SKM-1 (cell line): ENCODE measurements around the gene SUSD4.
"Not testable (repeated sequence)": the region's sequence is repeated elsewhere in the genome, so short reads cannot be mapped to it uniquely, and the experiment has no call there.

Source experiments
- DNase-seq: peaks from one replicate; lab custom pipeline; 2025; ENCODE audit not compliant: unreplicated experiment; lab: John Stamatoyannopoulos, UW

The SUSD4 gene

DNA sequence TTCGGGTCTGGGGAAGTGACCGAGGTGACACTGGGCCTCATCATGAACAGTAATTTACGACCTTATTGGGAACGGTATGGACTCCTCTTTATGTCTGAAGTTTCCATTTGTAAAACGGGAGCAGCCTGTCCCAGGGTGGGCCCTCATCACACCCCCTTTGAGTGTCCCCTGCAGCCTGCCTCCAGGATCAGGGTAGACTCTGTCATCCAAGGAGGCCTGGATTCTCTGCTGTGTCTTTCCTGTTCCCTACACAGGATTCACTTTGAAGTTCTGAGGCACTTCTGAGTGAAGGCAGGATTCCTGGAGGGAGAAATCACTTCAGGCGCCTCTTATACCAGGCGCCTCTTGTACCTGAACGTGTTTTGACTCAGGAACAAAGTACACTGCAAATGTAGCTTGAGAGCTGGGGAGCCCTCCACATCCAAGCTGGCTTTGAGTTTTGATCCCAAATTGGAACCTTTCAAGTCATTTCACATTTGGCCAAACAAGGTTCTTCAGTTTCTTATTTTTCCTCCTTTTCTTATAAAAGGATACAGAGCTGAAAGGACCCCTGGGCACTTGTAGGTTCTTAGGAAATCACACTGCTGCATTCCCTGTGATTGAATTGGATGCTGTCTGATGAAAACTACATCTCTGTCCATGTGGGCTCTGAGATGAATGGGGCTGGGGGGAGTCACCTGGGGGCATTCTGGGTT lies 106.0 kb downstream of the SUSD4 start:
- DNase-seq: no peak

DNA sequence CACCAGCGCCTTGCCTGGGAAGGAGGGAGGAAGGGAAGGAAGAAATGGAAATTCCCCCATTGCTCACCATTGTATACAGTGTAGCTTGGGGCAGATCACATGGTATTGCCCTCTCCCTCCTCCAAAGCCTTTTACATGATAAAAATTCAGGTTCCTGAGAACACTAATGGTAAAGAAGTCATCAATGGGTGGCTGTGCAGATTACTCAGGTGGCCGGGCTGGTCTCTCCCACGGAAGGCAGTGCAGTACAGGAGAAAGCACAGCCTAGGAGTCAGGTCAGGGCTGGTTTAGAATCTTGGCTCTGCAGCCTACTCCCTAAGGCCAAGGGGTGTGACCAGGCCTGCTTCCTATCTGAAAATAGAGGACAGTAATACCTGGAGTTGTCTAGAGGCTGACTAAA lies 107.9 kb downstream of the SUSD4 start:
- DNase-seq: no peak

DNA sequence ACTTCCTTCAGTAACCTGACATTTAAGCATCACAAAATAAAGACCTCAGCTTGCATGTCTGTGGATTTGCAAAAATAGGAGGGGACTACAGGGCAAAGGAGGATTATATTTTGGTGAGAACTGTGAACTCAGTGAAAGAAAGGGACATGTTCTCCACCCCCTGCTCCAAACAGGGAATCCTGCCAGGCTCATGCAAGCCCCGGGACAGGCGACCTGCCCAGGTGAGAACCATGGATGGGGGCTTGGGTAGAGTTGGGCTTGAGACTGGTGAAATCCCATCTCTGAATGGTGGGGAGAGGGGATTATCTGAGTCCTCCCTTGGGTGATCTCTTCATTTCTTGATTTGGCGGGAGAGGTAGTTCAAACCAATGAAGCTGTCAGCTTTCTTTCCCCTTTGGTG lies 110.1 kb downstream of the SUSD4 start:
- DNase-seq: no peak

DNA sequence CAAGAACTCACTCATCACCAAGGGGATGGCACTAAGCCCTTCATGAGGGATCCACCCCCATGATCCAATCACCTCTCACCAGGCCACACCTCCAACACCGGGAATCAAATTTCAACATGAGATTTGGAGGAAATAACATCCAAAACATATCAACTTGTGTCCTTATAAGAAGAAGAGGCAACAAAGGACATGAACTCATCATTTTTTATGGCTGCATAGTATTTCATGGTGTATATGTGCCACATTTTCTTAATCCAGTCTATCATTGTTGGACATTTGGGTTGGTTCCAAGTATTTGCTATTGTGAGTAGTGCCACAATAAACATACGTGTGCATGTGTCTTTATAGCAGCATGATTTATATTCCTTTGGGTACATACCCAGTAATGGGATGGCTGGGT lies 112.6 kb downstream of the SUSD4 start:
- not testable (repeated sequence) for DNase-seq

DNA sequence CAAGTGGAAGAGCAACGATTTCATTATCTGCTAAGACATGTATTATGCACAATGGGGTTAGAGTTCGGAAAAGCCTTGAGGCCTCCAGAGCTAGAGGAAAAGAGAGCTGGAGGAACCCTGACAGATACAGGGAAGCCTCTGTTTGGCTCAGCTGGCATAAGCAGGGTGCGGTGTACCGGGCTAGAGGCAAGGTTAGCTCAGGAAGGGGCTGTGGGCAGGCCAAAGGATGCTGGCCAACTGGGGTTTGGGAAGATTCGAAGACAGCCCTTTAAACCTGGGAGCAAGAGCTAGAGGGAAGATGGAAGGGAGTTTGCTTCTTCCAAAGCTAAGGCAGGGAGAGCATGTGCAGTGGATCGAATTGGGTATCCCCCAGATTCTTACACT lies 113.4 kb downstream of the SUSD4 start:
- no peak for DNase-seq

DNA sequence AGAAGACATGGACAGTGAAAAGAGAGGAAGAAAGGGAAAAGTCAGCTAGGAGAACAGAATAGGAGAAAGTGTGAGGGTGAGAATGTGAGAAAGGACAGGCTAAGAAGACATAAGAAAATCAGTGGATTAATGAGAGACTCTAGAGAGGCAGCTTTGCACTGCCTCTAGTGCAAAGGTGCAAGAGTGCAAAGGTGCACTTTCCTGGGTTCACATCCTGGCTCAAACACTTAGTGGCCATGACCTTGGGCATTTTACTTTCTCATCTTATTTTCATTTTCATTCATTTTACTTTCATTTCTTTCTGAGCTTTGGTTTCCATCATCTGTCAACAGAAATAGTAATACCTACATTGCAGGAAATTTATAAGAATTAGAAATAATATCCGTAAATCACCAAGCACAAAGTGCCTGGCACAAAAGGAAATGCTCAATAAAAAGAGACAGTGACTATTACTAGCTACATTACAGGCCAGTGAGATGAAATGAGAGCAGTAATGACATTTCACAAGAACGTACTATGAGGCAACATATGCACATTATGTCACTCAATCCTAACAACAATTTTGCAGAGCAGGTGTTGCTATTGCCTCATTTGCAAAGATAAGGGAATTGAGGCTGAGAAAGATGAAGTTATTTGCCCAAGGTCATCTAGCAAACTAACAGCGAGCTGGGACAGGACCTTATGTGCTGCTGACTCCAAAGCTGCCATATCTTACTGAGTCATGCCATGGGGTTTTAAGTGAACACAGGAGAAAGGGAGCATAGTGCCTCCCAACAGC lies 113.9 kb downstream of the SUSD4 start:
- DNase-seq: no peak

DNA sequence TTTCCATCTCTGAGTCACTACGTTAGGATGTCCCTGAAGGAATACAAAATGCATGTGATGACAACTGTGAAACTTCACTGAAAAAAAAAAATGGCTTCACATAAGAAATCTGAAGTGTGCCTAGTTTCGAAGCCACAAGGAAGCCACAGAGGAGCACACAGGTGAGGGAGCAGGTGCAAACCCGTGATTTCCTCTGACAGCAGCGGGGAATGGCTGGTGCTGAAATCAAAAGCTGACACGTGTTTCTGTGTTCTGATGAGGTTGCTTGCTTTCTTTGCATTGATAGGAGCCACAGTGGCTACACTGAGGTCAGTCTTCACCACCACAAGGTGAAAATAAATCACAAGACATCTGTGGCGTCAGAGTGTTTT lies 115.2 kb downstream of the SUSD4 start:
- DNase-seq: no peak

DNA sequence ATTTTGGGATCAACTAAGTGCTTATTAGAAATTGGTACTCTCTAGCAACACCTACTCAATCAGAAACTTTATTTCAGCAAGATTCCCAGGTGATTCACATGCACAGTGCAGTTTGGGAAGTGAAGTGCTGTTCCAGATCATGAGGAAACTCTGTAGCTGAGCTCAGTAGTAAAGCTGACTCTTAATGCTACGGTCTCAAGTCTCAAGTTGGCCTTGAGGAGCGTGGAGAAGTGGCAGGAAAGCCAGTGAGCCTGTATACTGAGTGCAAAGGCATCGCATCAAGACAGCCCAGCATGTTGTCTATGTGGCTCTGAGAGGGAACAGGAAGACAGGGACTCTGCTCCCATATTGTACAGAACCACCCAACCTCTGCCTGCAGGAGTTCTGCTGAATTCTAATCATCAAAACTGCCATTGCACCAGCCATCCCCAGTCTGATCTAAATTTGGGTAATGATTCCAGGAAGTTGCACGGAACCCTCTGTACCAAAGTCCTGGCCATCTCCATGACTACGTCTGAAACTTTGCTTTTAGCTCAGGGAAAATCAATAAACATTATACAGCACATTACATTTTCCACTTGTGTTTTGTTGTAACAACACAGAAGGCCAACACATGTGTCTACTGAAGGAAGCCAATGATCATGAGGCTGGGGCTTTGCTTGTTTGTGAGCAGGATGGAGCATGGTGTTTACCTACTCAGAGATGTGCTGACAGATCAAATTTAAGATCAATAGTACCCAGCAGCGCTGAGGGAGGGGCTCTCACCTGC lies 115.8 kb downstream of the SUSD4 start:
- DNase-seq: no peak

DNA sequence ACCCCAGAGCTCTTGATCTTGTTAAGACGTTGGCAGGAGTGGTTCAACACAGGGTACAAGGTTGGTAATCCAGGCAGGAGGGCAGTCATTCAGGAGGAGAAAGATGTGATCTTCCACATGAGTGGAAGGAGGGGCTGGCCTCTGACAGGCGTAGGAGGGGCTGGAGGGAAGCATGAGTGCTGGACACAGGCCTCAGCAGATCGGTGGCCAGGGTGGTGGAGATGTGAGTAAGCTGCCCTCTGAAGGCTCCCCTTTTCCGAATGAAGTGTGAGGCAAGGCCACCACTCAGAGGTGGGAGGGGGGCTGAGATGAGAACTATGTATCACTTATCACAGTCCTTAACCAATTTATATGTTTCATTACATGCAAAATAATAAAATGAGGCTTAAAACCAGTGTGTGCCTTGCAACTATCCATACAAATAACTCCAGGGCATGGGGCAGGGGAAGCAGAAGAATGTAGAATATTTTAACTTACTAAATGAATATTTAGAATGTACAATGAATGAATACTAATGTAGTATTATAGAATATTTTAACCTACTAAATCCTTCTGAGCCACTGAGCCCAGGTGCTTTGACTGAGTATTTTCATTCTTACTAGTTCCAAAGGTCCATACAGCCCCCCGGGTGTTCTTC lies 117.4 kb downstream of the SUSD4 start:
- DNase-seq: no peak

DNA sequence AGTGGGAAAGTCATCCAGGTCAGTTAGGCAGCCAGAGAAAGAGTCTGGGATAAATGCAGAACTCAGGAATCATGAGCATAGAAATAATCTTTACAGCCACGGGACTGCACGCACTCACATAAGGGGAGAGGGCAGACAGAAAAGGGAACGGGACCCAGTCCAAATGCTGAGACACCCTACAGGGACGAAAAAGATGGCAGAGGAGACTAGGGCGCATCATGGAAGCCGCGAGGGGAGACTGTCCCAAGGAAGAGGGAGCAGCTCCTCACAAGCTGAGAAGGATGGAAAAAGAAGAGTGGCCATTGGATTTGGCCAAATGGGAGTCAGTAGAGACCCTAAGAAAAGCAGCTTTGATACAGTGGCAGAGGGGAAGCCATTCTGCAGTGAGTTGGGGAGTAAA lies 118.0 kb downstream of the SUSD4 start:
- no peak for DNase-seq

DNA sequence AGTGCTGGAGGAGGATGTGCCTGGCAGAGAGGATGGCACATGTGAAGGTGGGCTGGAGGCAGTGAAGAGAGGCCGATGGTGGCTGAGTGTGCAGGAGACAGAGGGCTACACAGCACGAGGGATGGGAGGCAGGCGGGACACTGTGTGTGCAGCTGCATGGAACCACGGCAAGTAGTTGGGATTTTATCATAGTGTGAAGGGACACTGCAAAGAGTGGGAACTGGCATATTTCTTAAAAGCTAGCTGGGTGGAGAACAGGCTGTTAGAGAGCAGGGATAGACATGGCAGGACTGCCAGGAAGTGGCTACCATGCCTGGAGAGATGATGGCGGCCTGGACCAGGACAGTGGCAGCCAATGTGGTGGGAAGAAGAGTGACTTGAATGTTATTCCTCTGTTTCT lies 118.6 kb downstream of the SUSD4 start:
- no peak for DNase-seq

DNA sequence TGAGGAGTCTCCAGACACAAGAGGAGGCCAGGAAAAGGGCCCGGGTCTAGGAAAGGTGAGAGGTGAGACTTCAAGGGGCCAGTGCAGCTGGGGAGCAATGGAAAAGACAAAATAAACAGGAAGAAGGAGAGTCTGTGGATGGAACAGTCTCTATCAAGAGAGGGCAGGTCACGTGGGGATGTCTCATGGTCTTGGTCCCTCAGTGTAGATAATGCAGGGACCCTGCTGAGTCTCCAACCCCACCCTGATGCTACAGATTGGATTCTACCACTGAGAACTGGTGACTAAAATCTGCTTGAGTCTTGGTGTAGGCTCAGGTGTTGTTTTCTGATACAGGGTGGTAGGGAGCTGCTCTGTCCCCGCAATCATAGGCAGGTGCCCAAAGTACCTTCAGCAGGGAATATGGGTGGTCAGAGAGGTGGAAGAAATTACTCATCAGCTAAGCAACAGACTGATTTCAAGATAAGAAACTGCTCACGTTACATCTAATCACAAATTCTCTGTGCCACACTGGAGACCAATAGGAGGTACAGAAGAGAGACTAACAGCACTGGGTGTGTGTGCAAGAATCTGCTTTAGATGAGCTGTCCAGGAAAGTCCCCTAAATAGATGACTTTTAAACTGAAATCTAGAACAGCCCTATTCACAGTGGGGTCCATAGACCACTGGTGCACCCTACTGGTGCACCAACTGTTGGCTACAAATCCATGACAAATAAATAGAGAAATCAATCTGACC lies 119.4 kb downstream of the SUSD4 start:
- DNase-seq: no peak

DNA sequence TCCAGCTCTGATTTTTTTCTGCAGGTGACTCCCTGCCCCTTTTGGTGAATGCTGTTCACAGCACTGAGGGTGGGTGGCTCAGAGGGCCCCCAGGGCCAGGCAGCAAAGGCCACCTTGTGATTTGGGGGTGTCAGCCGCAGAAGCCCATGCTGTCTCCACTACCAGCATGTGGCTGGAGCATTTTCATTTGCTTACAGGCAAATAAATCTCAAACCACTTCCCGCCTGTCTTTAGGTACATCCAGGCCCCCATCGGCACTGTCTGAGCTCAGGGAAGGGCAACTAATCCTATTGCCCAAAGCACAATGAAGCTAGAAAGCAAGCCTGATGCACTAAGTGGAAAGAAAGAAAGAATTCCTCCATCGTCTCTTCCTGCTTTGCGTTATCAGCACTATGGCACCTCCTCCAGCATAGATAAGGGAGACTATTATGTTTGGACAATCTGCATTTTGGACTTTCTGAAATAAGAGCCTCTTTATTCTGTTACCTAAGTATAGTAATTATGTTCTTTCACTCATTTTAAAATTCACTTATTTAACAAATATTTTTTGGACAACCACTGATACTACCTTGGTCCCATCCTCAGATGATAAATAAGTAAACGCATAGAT lies 120.4 kb downstream of the SUSD4 start:
- DNase-seq: no peak

DNA sequence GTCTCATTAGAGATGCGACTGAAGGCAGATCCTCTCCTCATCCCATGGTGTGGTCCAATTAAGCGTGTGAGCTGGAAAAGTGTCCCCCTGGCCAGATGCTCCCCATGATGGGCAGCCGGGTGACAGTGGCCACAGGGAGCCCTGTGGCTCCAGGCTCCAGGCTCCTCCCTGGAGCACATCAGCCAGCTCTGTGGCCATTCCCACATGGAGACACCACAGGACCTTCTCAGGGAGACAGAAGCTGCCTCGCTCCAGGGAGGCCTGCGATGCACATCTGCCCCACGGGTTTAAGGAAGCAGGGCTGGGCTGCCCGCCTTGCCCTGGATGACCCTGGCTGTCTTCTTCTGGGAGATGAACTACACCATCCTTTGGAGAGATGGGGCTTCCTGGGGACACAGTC lies 121.0 kb downstream of the SUSD4 start:
- no peak for DNase-seq

DNA sequence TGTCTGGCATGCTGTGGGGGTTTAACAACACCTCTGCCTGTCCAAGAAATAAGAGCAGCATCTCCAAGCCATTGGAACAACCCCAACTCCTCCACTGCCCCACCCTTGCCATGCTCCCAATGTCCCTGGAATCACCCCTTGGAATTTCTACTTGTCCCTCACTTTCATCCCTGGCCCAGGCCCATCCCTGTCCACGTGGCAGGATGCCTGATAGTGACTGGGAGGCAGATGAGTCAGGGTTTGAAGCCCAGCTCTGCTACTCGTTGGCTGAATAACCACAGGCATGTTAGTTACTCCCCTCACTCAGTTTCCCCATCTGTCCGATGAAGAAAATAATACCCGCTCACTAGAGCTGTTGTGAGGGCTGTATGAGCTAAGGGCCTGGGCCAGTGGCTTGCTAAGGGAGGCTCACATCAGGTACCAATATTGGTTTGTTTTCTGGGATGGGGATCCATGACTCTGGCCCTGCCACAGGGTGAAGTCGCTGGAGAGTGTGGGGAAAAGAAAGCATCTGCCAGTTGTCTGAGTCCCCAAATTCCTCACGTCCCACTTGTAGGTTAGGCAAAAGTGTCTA lies 121.5 kb downstream of the SUSD4 start:
- no peak for DNase-seq

DNA sequence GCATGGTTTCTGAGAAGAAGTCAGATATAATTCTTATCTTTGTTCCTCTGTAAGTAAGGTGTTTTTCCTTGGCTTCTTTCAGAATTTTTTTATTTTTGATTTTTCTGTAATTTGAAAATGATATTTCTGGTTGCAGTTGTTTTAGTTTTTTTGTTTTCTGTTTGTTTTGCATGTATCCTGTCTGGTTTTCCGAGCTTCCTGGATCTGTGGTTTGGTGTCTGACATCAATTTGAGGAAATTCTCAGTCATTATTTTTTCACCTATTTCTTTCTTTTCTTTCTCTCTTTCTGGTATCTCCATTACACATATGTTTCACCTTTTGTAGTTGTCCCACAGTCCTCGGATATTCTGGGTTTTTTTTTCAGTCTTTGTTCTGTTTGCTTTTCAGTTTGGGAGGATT lies 123.9 kb downstream of the SUSD4 start:
- DNase-seq: no peak

DNA sequence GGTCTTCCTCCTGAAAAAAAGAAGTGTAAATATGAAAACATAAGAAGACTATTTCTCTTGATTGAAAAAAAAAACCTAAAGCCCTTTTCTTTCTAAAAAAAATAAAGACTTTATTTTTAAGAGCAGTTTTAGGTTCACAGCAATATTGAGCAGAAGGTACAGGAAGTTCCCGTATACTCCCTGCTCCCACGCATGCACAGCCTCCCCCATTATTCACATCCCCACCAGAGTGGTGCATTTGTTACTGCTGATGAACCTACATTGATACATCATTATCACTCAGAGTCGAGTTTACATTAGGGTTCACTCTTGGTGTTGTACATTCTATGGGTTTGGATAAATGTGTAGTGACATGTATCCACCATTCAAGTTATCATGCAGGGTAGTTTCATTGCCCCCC lies 128.9 kb downstream of the SUSD4 start:
- no peak for DNase-seq

DNA sequence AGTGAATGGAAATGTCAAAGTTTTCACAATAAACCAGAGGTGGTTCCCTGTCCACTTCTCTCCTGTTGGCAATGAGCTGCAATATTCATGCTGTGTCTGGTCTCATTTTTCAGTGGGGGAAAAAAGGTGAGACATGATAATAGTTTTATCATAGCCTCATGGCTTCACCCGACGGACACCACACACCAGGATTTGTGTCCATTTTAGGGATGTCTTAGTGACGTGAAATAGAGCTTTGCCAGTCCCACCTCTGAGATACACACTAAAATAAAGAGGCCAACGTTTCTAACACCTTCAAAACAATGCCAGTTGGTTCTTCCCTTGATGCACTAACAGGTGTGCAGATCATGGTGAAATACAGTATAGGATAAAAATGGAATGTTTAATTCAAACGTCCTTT lies 129.4 kb downstream of the SUSD4 start:
- DNase-seq: no peak

DNA sequence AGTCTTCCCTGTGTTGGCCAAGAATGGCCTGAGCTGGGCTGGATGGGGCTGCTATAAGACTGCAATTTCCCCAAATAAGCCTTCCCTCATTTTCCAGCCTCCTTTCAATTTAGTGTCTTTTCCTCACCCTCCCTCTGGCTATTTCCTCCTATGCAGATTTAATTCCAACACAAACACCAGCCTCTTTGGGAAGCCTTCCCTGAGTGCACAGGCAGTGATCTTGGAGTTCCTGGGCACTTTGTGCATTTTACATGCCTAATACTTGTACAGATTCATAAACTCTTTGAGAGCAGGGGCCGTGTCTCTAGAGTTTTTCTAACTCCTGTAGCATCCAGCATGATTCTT lies 129.8 kb downstream of the SUSD4 start:
- no peak for DNase-seq

DNA sequence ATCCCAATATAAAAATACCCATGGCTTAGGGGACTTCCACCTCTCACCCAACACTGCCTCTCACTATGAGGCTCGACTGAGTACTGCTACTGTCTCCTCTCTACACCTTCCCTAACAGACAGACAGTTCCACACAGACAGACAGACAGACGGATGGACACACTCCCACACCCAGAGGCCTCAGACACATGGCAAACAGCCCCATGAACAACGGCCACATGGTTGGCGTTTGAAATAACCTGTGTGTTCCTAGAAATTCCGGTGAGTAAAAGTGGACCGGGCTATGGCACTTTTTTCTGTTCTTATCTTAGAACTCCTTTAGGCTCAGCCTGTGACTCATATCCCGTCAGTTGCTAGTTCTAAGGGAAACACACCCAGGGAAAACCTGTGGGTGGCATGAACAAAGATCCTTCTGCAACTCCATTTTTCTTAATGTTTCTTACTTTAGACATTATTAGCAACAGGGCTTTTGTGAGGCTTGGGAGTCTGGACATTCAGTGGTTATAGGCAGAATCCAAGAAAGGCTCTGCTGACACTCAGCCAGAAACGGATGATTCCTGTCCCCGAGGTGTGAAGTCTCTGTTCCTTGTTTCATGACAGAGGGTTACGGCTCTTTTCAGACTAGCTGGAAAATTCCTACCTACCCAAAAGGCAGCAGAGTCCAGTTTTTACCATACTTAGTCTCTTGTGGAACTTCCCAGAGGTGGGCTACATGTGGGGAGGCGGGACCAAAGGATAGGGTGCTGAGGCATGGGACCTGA lies 130.4 kb downstream of the SUSD4 start:
- DNase-seq: no peak
